MCF 10A (cell line): ENCODE measurements around the gene GLDC. TPM values are rescaled to one million over a fixed set of nuclear protein-coding genes. Genes with fewer than 3 reads are reported as not detected.

Experiments used
- BruUV-seq: library from RNA; stranded (reverse); fragments of 400-500 nt; replicated peaks from 2 replicates; lab custom pipeline; 2021; lab: Mats Ljungman, UMichigan
- CTCF ChIA-PET: fragments of 300-600 bp; sonication (Branson Sonifier 250); formaldehyde crosslinking; extraction: SDS; loops from one replicate; lab custom pipeline; 2021; ENCODE audit warnings: antibody characterized with exemption, inconsistent platforms; lab: Yijun Ruan, JAX
- POLR2A ChIA-PET: fragments of 300-600, 350-650 bp; sonication (Branson Sonifier 250); formaldehyde crosslinking; extraction: SDS; loops from one replicate; lab custom pipeline; 2020; ENCODE audit warnings: antibody characterized with exemption, inconsistent platforms; lab: Yijun Ruan, JAX
- DNase-seq: peaks from one replicate; pipeline ENCODE4 v3.0.0-alpha.2; 2018; ENCODE audit not compliant: unreplicated experiment
- H3K27ac Mint-ChIP-seq: one replicate; pipeline ENCODE4 v1.8.0; 2022; ENCODE audit warnings: mild to moderate bottlenecking, low read depth, mixed read lengths; ENCODE audit not compliant: unreplicated experiment
- H3K27me3 Mint-ChIP-seq: one replicate; pipeline ENCODE4 v1.8.0; 2022; ENCODE audit warnings: mixed read lengths; ENCODE audit not compliant: insufficient read depth, unreplicated experiment
- H3K36me3 Mint-ChIP-seq: one replicate; pipeline ENCODE4 v1.8.0; 2022; ENCODE audit warnings: mild to moderate bottlenecking, moderate library complexity, mixed read lengths; ENCODE audit not compliant: insufficient read depth, unreplicated experiment
- H3K4me1 Mint-ChIP-seq: one replicate; pipeline ENCODE4 v1.8.0; 2022; ENCODE audit warnings: mixed read lengths; ENCODE audit not compliant: insufficient read depth, unreplicated experiment
- H3K4me3 Mint-ChIP-seq: one replicate; pipeline ENCODE4 v1.8.0; 2022; ENCODE audit warnings: mild to moderate bottlenecking, moderate library complexity, mixed read lengths; ENCODE audit not compliant: unreplicated experiment
- H3K9me3 Mint-ChIP-seq: one replicate; pipeline ENCODE4 v1.8.0; 2022; ENCODE audit warnings: mixed read lengths; ENCODE audit not compliant: unreplicated experiment
- intact Hi-C: fragments of 100-400 bp; cut with micrococcal nuclease; formaldehyde crosslinking; loops from 2 replicates; pipeline ENCODE4 v1.14.1; 2022
- total RNA-seq: library from RNA; stranded (reverse); gene quantifications from 2 replicates; pipeline ENCODE4 v1.2.3, GENCODE V29; 2022
- TF ChIP-seq, protein P1 (sequence below): fragments of 200-600 bp; IDR thresholded peaks from one replicate; pipeline ENCODE4 v1.8.0; 2022; ENCODE audit warnings: antibody characterized with exemption, mild to moderate bottlenecking; ENCODE audit not compliant: unreplicated experiment

Gene GLDC
- total RNA-seq, 1 experiment from 2014 or later = 2.9 TPM

DNA sequence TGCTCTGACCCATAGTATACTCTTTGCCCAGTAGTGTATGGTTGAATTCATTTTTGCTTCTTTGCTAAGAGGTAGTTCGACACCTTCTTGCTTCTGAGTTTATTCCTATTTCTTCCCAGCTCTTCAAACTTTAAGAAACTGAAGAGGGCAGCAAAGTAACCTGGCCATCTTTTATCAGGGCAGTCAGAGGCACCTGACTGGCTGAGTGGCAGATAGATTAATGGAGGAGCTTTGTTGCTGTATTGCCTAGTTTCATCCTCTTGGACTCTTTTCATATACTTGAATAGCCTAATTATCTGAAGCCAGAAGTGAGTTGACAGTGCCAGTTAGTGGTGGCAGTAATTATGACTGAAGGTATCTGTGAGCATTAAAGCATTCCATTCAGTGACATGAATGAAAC lies 150.1 kb downstream of the GLDC start:
- peak; percentile 11 for DNase-seq
- CTCF ChIA-PET = interaction anchor here (0.6 to 1.3 kb wide), 6 partner anchors 13 to 141 kb away, joined by 3 to 6 read pairs (median 3); no protein-coding TSS in a partner anchor

DNA sequence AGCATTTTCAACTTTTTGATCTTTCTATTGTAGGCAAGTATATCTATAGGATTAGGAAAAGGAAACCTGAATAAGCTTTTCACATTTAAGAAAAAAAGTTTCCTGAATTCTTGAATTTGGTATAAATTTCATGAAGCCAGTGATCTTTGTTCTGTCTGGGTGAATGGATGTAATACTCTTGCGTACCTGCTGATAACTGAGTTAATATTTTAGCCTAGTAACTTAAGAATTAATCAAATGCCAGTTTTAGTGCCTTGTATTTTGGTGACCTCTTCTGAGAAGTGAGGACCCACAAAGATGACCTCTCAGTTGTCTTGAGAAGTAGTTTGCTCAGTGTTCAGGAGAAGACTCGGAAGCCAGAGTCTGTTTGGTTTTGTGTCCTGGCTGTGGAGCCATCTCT lies 154.7 kb downstream of the GLDC start:
- DNase-seq = no peak
- Mint-ChIP-seq H3K27me3 (no peaks in the 10 kb centered on the region), H3K4me1 (peaks cover 9% of the 10 kb centered on the region), H3K36me3 (peaks cover 57% of the 10 kb centered on the region), H3K9me3 (no peaks in the 10 kb centered on the region), H3K27ac (no peak overlapping the region), H3K4me3 (no peak overlapping the region)
- POLR2A ChIA-PET = interaction anchor here (1.2 to 1.4 kb wide), 2 partner anchors 75 to 78 kb away, joined by 4 read pairs; partner anchors contain the start of gene UHRF2
- TF ChIP-seq, protein P1, sequence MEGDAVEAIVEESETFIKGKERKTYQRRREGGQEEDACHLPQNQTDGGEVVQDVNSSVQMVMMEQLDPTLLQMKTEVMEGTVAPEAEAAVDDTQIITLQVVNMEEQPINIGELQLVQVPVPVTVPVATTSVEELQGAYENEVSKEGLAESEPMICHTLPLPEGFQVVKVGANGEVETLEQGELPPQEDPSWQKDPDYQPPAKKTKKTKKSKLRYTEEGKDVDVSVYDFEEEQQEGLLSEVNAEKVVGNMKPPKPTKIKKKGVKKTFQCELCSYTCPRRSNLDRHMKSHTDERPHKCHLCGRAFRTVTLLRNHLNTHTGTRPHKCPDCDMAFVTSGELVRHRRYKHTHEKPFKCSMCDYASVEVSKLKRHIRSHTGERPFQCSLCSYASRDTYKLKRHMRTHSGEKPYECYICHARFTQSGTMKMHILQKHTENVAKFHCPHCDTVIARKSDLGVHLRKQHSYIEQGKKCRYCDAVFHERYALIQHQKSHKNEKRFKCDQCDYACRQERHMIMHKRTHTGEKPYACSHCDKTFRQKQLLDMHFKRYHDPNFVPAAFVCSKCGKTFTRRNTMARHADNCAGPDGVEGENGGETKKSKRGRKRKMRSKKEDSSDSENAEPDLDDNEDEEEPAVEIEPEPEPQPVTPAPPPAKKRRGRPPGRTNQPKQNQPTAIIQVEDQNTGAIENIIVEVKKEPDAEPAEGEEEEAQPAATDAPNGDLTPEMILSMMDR = no peak
- CTCF ChIA-PET = interaction anchor here (1.4 kb wide), 1 partner anchor 136 kb away, joined by 3 read pairs; no protein-coding TSS in a partner anchor
- no TSS peak for BruUV-seq
- intact Hi-C loops = no loop called here

More for the DNA sequence above, 150.1 kb downstream of the GLDC start:
- POLR2A ChIA-PET = interaction anchor here (0.6 kb wide), 1 partner anchor 95 kb away, joined by 3 read pairs; no protein-coding TSS in a partner anchor
- no peak overlapping the region for H3K27ac Mint-ChIP-seq
- no TSS peak for BruUV-seq
- intact Hi-C loops = loop anchor here (5.0 kb wide), 1 partner anchor 72 kb away; no protein-coding TSS in a partner anchor
- no peaks in the 10 kb centered on the region for H3K9me3 Mint-ChIP-seq
- H3K36me3 Mint-ChIP-seq = peaks cover 33% of the 10 kb centered on the region
- peaks cover 14% of the 10 kb centered on the region for H3K4me1 Mint-ChIP-seq
- H3K27me3 Mint-ChIP-seq = no peaks in the 10 kb centered on the region
- no peak overlapping the region for H3K4me3 Mint-ChIP-seq
- TF ChIP-seq, protein P1 = no peak

DNA sequence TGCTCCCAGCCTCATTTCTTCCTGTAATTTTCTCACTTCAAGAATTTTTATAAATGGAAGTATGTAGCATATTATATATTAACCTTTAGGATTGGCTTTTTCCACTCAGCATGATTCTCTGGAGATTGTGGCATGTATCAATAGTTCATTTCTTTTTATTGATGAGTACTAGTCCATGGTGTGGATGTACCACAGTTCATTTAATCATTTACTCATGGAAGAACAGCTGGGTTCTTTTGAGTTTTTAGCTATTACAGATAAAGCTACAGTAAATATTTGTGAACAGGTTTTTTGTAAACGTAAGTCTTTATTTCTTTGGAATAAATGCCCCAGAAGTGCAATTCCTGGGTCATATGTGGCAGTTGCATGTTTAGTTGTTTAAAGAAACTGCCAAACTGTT lies 156.4 kb downstream of the GLDC start:
- H3K4me3 Mint-ChIP-seq = no peak overlapping the region
- POLR2A ChIA-PET = no interaction called here
- H3K36me3 Mint-ChIP-seq = peaks cover 60% of the 10 kb centered on the region
- peaks cover 9% of the 10 kb centered on the region for H3K4me1 Mint-ChIP-seq
- intact Hi-C loops = loop anchor here (2.0 kb wide), 1 partner anchor 134 kb away; no protein-coding TSS in a partner anchor
- no TSS peak for BruUV-seq
- H3K9me3 Mint-ChIP-seq = no peaks in the 10 kb centered on the region
- no peaks in the 10 kb centered on the region for H3K27me3 Mint-ChIP-seq
- no peak overlapping the region for H3K27ac Mint-ChIP-seq
- CTCF ChIA-PET = interaction anchor here (0.7 to 1.4 kb wide), 4 partner anchors 9 to 132 kb away, joined by 3 to 4 read pairs (median 3); no protein-coding TSS in a partner anchor
- no peak for DNase-seq
- TF ChIP-seq, protein P1 = no peak

DNA sequence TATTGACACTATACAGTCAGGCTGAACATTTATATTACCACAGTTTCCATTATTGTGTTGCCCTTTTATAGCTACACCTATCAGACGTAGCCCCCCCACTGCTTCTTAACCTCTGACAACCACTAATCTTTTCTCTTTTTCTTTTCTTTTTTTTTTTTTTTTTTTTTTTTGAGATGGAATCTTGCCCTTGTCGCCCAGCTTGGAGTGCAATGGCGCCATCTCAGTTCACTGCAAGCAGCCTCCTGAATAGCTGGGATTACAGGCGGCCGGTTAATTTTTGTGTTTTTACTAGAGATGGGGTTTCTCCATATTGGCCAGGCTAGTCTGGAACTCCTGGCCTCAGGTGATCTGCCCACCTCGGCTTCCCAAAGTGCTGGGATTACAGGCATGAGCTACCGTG lies 157.1 kb downstream of the GLDC start:
- ChIA-PET POLR2A (no interaction called here), CTCF (interaction anchor here (0.6 to 1.4 kb wide), 7 partner anchors 9 to 602 kb away, joined by 3 to 4 read pairs (median 3); no protein-coding TSS in a partner anchor)
- no TSS peak for BruUV-seq
- peaks cover 67% of the 10 kb centered on the region for H3K36me3 Mint-ChIP-seq
- H3K4me3 Mint-ChIP-seq = no peak overlapping the region
- H3K27ac Mint-ChIP-seq = no peak overlapping the region
- H3K9me3 Mint-ChIP-seq = no peaks in the 10 kb centered on the region
- no peak for DNase-seq
- peaks cover 9% of the 10 kb centered on the region for H3K4me1 Mint-ChIP-seq
- no peaks in the 10 kb centered on the region for H3K27me3 Mint-ChIP-seq
- intact Hi-C loops = loop anchor here (2.0 kb wide), 1 partner anchor 134 kb away; no protein-coding TSS in a partner anchor
- TF ChIP-seq, protein P1 = no peak
